DMS 273 treated with DMSO at 0.1 percent for 48 hours (cell line): ENCODE results near the gene TRIM9.
"Not testable (repeated sequence)": the region's sequence is repeated elsewhere in the genome, so short reads cannot be mapped to it uniquely, and the experiment has no call there.

ENCODE experiments used
- DNase-seq: peaks from one replicate; lab custom pipeline; 2025; lab: John Stamatoyannopoulos, UW

Gene TRIM9

DNA sequence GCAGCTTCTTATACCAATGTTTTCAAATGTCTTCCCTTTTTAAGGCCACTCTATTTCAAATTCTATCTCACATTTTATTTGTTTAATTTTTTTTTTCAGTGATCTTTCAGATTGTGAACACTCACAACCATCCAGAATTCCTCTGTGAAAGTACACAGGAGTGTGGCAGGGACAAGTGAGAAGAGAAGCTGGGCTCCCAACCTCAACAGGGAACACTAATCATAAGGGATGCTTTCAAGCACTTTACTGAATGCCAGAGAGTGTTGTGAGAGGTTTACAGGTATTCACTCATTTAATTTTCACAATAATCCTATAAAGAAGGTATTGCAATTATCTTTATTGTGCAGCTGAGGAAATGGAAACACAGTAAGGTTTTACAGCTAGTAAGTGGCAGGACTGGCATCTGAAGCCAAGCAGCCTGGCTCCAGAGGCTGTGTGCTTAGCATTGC, 90.5 kb downstream of the TRIM9 start:
- no peak for DNase-seq

DNA sequence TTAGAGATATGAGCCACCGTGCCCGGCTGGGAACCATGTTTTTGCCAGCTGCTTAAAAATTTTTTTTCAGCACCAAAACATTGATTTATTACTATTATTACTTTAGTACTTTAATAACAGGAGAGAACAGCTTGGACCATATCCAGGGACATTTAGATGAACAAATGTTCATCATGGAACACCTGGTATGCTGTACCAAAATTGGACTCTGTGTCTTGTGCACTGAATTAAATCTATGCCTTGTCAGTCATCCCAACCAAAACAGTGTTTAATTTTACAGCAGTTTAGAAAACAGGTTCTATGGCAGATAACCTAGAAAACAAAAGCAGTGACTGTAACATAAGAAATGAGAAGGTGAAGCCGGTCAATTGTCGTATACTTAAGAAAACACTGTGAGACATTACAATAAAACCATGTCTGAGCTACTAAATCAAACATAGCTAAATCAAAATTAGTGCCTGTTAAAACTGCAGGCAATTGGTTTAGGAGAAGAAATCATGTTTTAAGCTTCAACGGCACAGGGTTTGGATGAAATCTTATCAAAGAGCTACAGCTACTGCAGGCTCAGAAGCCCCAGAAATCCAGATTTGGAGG, 92.4 kb downstream of the TRIM9 start:
- no peak for DNase-seq

DNA sequence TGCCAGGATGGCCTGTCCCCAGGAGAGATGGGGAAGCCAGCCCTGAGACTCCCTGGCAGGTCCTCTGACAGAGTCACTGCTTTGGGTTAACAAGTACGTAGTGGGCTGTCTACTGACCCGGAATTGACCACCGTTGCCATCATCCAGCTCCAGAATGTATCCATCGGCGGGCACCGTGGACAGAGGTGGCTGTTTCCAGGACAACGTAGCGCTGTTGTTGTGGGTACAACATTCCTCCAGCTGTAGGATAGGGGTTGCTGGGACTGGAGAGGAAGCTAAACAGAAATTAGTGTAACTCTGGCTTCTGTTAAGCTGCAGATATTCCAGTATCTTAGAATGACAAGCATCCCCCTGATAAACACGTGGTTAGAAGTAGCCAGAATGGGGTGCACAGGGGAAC, 94.3 kb downstream of the TRIM9 start:
- DNase-seq = no peak

DNA sequence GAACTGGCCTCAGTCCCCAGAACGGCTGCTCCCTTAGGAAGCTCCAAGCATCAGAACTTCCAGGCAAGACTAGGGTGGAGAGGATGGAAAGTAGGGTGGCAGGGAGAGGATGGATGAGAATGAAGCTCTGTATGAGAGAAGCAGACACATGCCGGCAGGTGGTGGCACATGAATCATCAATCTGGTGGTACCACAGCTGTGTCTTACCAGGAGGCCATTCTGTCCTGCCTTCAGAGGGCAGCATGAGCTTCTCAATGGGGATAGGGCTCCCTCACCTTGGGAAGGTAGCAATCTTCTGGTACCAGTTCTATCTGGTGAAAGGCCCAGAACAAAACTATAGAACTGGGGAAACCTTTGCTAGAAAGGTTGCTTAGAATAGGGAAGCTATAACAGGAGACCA, 95.2 kb downstream of the TRIM9 start:
- DNase-seq = no peak

DNA sequence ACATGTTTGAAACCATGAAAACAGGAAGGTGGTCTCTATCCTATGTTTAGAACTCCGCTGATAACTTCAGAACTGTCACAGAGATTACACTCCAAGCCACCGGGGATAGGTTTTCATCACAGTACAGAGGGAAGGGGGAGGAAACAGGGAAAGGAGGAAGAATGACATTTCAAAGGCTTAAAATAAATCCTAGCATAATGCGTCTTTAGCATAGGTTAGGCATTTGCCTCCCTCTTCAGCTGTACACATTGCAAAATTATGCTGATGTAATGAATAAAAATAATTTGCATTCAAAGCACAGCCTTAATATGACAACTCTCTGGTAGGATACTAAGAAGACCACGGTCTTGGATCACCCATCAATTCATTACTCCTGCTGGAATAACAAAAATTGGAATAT, 96.3 kb downstream of the TRIM9 start:
- no peak for DNase-seq

DNA sequence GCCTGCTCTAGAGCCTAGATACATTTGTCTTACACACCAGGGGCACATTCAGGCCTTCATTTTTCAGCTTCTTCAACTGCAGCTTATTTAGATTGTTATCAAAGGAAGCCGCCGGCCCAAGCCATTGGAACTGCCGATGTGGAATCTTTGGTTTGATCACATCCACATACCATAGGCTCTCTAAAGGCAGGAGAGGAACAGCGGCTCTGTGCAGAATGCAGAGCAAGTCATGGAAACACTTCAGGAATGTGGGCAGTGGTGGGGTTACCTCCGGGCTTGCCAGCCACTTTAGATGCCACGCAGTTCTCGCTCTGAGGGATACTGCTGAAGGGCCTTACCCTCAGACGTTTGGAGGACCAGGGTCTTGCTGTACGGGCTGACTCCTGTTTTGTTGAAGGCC, 97.2 kb downstream of the TRIM9 start:
- no peak for DNase-seq

DNA sequence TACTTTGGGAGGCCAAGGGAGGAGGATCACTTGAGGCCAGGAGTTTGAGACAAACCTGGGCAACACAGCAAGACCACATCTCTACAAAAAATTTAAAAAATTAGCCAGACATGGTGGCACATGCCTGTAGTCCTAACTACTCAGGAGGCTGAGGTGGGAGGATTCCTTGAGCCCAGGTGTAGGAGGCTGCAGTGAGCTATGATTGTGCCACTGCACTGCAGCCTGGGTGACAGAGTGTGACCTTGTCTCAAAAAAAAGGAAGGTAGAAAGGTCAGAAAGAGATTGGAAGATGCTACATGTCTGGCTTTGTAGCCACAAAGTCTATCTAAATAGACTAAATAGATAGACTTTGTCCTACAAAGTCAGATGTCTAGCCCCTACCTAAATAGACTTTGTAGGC, 100.7 kb downstream of the TRIM9 start:
- DNase-seq = not testable (repeated sequence)

DNA sequence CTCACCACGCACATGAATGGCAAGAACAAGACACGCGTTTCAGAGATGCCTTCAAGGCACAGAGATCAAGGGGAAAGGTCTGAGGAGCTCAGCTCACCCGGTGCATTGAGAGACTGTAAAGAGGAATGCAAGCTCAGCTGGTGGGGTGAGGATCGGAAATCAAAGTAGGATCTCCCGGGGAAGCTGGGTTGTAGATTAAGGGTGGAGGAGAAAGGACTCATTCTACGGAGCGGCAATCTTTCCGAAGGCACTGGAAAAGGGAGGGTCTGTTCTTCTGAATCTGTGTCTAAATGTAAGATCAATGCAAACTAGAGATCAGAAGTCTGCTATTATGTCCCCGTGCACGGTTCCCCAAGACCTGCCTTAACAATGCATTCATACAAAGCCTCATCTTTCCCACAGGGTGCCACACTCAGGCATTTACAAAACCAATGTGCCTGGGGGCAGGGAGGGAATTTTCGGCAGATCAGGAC, 109.0 kb downstream of the TRIM9 start:
- no peak for DNase-seq

DNA sequence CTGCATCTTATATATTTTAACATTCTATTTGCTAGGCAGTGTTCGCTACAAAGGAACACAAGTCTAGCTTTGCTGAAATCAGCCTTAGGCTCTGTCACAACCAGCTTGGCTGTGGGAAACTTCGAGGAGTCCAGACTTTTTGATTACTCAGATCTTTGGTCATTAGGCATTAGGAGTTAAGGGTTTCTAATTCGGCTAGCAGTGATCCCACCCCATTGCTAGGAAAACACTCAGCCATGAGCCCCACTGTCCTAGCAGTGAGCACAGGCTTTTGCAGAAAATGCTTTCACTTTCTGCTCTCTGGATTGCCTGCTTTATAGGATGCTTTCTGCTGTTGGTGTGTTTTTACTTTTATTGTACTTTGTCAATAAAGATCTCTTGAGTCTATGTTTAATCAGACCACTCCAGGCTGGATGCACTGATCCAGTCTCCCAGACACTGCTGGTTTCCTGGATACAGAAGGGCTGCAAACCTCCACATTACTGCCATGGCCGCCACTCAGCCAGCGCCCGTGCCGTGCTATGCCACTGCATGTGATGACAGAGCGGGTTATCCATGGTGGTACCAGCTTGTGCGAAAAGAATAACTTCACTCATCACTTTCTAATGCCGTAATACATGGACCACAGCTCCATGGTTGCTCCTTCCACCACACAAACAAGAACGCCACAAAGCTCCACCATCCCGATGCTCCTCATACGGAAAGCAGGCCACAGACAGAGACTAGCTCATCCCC, 109.6 kb downstream of the TRIM9 start:
- no peak for DNase-seq

DNA sequence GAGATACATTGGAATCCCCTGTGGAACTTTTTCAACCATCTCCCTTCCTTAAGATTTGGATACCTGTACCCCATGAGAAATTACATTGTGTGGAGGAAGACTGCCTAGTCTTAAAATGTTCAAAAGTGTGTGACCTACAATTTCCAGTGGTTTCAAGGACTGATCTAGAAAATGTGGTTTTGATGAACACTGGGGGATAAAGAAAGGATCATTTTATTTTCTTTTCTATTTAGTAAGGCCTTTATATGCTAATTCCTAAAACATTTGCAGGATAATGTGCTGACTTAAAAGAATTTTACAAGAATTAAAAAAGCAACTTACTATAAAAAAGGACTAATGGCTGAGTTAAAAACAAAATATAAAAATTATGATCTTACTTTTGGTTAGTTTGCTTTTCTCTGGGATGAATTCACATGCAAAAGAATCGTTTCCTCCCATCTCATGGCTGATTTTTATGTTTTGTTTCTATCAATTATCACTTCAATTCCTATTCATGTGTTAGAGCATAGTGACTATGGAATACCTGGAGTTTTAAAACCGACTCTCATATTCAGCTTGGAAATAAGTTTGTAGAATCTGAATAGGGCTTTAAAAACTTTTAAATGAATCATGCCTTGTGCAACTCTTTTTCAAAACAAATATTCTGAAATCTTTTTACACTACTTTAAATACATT, 110.7 kb downstream of the TRIM9 start:
- no peak for DNase-seq

DNA sequence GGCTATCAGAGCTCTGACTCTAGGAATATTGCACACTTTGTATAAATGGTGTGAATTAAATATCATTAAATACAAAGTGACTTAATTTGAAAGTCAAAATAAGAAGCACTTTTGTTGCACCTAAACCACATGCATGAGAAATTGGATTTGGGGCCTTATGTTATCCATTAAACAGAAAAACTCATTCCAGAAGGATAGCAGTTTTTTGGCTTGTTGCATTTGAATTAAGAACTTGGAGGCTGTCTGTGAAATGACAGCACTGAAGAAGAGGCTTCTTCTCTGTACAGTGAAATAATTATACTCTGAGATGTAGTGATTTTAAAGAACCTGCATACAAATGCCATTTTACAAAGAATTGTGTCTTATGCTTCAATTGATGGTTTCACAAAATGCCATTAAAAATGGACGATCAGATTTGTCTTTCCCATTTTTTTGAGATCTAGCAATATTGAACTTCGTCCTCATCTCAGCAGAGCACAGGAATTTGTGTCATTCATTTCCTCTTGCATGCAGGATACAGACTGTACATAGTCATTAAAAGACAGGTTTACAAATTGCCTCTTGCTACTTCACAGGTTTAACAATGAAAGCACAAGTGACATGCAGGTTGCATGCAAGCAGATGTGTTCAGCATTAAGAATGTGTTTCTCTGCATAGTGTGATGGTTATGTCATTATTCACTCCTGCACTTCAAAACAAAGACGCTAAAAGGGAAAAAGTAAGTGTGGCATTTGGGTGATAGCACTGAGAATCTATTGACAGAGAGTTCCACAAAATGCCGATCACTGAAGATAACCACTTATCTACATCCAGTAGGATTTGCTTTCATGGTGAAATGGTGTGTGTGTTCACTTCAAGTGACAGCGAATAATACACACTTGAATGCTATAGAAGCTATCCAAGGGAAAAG, 114.7 kb downstream of the TRIM9 start:
- DNase-seq = no peak

DNA sequence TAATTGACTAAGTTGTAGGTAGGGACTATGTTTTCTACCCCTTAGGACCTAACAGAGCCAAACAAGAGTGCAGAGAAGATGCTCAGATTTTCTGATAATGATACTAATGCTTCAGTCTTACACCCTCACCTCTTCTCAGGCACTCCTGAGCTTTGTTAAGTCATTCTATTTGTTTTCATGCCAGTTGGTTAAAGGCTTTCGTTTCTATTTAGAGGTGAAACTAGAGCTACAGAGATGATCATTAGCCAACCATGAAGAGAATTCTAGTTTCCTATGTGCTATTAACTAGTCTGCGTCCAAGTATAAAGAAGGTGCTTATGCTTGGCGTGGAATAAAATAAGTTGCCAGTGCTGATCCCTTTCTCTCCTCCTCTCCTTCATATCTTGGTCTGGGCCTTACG, 116.0 kb downstream of the TRIM9 start:
- DNase-seq = no peak

DNA sequence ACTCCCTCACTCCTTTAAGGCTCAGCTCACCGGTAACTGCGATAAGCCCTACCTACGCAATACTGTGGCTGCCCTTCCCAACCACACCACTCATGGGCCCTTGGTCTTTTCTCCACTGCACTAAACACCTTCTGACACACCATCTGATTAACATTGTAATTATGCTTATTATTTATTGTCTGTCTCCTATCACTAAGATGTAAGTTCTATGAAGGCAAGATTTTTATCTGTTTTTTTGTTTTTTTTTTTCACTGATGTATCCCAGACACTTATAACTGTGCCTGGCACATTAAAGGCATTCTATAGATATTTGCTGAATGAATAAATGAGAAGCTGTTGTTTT, 116.4 kb downstream of the TRIM9 start:
- no peak for DNase-seq

DNA sequence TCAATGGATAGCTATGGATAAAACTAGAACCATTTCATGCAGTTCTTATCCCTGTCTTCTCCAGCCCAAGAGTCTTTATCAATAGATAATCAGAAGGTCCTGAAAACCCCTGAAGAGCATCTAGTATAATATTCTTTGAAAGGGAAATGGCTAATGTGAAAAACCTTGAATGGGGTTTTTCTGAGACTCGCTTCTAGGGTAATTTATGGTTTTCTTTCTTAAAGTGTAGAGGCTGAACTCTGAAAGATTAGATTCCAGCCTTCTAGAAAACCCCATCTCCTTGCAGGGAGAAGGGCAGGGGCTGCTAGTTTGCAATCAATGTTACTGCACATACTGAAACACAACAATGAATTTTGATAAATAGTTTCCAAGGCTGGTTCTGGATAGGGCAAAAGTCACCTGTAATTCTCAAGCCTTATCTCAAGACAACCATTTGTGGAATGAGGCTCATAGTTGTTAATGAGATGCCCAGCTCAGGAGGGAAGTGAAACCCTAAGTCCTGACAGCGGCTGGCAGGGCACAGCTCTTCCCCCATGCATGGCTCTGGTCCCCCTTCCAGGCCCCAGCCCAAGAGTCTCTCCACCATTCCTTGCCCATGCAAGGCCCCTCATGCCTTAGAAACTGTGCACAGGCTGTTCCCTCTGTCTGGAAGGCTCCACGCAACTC, 116.9 kb downstream of the TRIM9 start:
- no peak for DNase-seq

DNA sequence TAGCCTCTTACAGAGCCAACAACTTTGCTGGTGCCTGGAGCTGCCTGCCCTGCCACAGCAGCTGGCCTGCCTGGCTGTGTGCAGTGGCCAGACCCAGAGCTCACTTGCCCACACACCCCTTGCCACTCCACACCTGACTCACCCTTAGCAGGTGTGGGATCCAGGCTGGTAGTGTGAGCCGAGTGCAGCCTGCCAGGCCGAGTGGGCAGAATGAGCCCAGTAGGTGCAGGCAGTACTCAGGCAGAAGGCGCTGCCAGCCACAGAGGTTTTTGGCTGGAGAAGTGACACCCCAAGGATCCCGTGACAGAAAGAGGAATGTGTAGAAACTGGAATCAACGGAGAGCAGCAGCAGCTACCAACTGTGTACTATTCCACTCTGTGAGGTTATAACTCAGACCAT, 120.8 kb downstream of the TRIM9 start:
- no peak for DNase-seq

DNA sequence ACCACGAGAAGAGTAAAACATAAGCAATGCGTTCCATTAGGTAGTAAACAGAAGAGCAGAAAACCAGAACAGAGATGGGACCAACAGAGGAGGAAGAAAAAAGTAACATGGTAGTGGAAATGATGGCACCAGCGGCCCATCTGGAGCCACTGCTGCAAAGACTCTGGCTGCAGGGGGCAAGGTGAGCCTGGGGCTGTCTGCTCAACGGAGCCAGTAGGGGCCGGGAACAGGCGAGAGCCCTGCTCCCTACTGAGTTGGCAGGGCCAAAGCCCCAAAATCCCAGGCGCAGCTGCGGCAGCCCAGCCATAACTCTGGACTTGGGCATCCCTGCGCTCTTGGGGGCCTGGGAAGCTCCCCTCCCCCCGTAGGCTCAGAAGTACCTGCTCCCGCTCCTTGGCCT, 122.2 kb downstream of the TRIM9 start:
- DNase-seq = no peak

DNA sequence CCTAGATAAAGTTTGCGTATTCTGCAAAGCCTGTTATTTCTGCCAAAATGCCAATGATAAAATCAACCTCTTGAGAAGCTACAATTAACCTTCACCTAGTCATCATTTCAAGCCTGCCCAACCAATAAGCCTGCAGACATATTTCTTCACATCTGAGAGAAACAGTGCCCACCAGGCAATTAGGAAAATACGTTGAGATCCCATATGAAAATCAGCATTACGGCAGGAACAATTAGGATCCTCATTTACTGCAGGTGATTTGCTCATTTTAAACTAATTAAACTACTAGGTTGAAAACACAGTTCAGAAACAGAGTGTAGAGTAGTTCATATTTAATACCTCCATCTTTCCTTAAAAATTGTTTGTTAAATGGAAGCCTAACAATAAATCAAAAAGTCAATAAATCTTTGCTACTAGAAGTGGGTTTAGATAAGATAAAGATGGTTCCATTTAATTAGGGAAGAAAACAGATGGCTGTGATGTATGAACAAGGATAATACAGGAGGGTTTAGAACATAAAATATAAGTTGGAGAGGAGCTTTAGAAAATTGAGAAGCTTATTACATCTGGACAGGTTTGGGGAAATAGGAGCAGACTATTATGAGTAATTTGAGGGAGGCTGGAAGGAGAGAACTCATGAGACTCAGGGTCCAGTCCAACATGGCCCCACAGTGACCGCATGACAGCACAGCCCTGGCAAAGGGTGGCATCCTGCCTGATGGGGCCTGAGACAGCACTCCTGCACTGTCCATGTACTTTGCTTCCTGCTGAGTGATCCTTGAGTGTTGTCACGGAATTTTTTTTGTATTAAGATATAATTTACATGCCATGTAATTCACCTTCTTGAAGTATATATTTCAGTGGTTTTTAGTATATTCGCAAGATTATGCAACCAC, 123.8 kb downstream of the TRIM9 start:
- peak; percentile 28 for DNase-seq

DNA sequence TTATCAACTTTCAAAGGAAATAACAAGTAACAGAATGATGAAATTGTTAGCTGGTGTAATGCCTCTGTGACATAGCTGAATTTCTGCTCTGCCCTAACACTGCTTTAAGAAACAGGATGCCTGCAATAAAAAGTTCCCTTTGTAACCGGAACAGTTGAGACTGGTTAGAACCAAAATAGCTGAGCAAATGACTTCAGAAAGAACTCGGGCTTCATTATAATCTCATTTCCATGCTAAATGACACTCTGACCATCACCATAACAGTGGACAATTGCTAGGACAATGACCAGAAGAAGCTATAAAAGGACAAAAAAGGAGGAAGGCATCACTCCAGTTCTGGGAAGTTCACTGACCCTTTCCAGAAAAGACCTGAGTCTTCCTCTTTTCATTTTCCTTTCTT, 127.1 kb downstream of the TRIM9 start:
- no peak for DNase-seq

DNA sequence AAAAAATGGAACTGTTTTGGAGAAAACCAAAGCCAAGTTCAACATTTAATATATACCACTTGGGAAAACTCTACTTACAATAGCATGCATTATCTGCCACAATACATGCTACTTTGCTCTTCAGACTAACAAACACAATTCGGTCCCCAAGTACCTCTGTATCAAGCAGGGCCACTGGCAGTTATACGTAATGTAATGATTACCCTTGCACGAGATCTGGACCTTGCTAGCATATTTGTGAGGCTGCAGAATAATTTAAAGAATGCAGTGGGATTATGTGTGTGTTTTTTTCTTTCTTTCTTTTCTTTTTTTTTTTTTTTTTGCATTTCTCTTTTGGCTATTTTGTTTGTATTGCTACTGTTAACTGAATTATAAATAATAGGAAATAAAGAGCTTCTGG, 127.8 kb downstream of the TRIM9 start:
- no peak for DNase-seq

DNA sequence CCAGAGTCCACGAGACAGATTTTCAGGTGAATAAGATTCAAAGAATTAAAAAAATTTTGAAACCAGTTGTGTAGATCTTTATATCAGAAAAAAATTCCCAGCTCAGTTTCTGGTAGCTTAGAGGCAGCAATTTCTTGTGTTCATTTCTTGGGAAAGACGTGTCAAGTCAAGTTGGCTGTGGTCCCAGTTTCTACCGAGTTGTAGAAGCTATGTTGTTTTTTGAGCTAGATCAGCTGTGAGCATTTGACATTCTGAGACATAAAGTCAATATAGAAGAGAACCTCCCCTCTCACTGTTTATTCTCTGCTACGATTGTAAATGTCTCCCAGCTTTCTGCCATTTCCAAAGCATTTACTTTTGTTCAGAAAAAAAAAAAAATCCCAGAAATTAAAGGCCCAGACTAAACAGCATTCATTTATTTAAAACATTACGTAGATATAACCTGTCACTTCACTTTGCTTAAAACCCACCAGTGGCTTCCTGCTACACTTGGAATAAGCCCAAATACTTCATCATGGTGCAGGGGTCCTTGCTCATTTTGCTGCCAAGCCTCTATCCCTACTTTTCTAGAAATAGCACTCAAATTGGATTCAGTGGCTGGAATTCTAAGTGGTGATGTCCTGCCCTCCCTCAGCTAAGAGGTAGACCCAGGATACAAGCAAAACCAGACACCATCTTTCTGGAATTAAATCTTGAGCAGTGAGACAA, 130.1 kb downstream of the TRIM9 start:
- DNase-seq = no peak
